K562 (cell line): ENCODE results near the gene IL31RA. TPM values are rescaled to one million over a fixed set of nuclear protein-coding genes. Genes with fewer than 3 reads are reported as not detected.

Experiments
- ATAC-seq: fragments of 200-7000 bp; cut with Tn5 transposase; 3 replicates; pipeline ENCODE4 v1.9.1; 2020; ENCODE audit warnings: moderate library complexity
- BruUV-seq: library from RNA; stranded (reverse); fragments of 400-500 nt; replicated peaks from 2 replicates; lab custom pipeline; 2021; lab: Mats Ljungman, UMichigan
- CTCF ChIA-PET: fragments of 300-600 bp; formaldehyde crosslinking; extraction: SDS; loops from one replicate; lab custom pipeline; 2021; ENCODE audit warnings: low intra/inter-chr PET ratio; lab: Yijun Ruan, JAX
- POLR2A ChIA-PET: fragments of 300-600, 350-650 bp; sonication (Branson Sonifier 250); formaldehyde crosslinking; extraction: SDS; loops from one replicate; lab custom pipeline; 2021; ENCODE audit warnings: antibody characterized with exemption, inconsistent platforms; lab: Yijun Ruan, JAX
- DNase-seq, 4 experiments: peaks; one replicate each; pipeline versions ENCODE4 v3.0.0 to v3.0.0-alpha.2; 2011 to 2018; ENCODE audit warnings: low spot score in 3 of 4, mixed read lengths in 3 of 4; ENCODE audit errors: extremely low read depth in 1 of 4
- FAIRE-seq: peaks from 2 replicates; lab custom pipeline; 2011; peaks lifted over from hg19 to GRCh38; lab: Jason Lieb, UNC
- H2AFZ ChIP-seq: 2 replicates; pipeline ENCODE4 v1.6.0; 2011; ENCODE audit warnings: low read depth, low read length, control low read depth, inconsistent platforms
- H3K27ac ChIP-seq: fragments of 200-600 bp; 3 replicates; pipeline ENCODE4 v1.8.0; 2011; ENCODE audit warnings: low read depth, mild to moderate bottlenecking, control low read depth, inconsistent platforms, low read length, moderate library complexity, mixed read lengths; ENCODE audit errors: extremely low read depth
- H3K27me3 ChIP-seq, 2 experiments: fragments of 300-600 bp in 1 of 2; 2 replicates in 1 of 2; 3 replicates in 1 of 2; pipeline versions ENCODE4 v1.6.0 to v1.8.0; 2011; ENCODE audit warnings: inconsistent platforms in 2 of 2, low read length in 2 of 2, mild to moderate bottlenecking in 1 of 2, mixed read lengths in 1 of 2, moderate library complexity in 1 of 2; ENCODE audit not compliant: control insufficient read depth in 2 of 2, insufficient read depth in 2 of 2
- H3K36me3 ChIP-seq: fragments of 300-600 bp; 3 replicates; pipeline ENCODE4 v1.8.0; 2011; ENCODE audit warnings: mild to moderate bottlenecking, low read length, inconsistent platforms; ENCODE audit not compliant: control insufficient read depth, insufficient read depth
- H3K4me1 ChIP-seq, 2 experiments: fragments of 200-600 bp in 1 of 2; replicated peaks in 1 of 2; 2 replicates in 1 of 2; 3 replicates in 1 of 2; pipeline versions ENCODE4 v1.5.1 to v1.8.0; 2011; ENCODE audit warnings: inconsistent platforms in 2 of 2, low read length in 2 of 2, mild to moderate bottlenecking in 1 of 2, mixed read lengths in 1 of 2, moderate library complexity in 1 of 2; ENCODE audit not compliant: control insufficient read depth in 2 of 2, insufficient read depth in 2 of 2
- H3K4me2 ChIP-seq: 2 replicates; pipeline ENCODE4 v1.6.1; 2011; ENCODE audit warnings: low read length, control low read depth, inconsistent platforms, mixed read lengths; ENCODE audit not compliant: insufficient read depth
- H3K4me3 ChIP-seq: fragments of 200-600 bp; sonication (generic), shearing (Covaris generic); 2 replicates; pipeline ENCODE4 v1.5.1; 2016; ENCODE audit warnings: control low read depth, inconsistent platforms
- H3K79me2 ChIP-seq: fragments of 200-600 bp; 3 replicates; pipeline ENCODE4 v1.8.0; 2011; ENCODE audit warnings: low read length, inconsistent platforms; ENCODE audit not compliant: control insufficient read depth, insufficient read depth
- H3K9ac ChIP-seq, 2 experiments: 2 replicates each; pipeline versions ENCODE4 v1.6.0 to v1.6.1; 2011; ENCODE audit warnings: low read depth in 2 of 2, low read length in 2 of 2, control low read depth in 1 of 2, inconsistent platforms in 1 of 2, mild to moderate bottlenecking in 1 of 2, mixed read lengths in 1 of 2; ENCODE audit not compliant: insufficient read depth in 1 of 2
- H3K9me1 ChIP-seq: one replicate; pipeline ENCODE4 v1.6.0; 2011; ENCODE audit warnings: inconsistent platforms, mild to moderate bottlenecking, low read length, moderate library complexity; ENCODE audit not compliant: control insufficient read depth, insufficient read depth
- H3K9me3 ChIP-seq: replicated peaks from 2 replicates; pipeline ENCODE4 v1.5.1; 2011; ENCODE audit warnings: low read depth, low read length, inconsistent platforms; ENCODE audit not compliant: control insufficient read depth, insufficient read depth
- H4K20me1 ChIP-seq: replicated peaks from 2 replicates; pipeline ENCODE4 v1.6.1; 2011; ENCODE audit warnings: low read length, inconsistent platforms, mixed read lengths; ENCODE audit not compliant: control insufficient read depth, insufficient read depth
- ESRRA ChIP-seq: fragments of 450-650 bp; IDR thresholded peaks from 2 replicates; pipeline ENCODE4 v1.6.1; 2014; ENCODE audit warnings: low read depth, mild to moderate bottlenecking, moderate library complexity, borderline replicate concordance
- GABPA ChIP-seq: fragments of 200-800 bp; sonication (Bioruptor generic); conservative IDR thresholded peaks from 2 replicates; pipeline ENCODE4 v1.6.1; 2016; ENCODE audit warnings: low read depth, missing genetic modification characterization, missing compliant biosample characterization
- HNRNPLL ChIP-seq: fragments of 200-400 bp; formaldehyde crosslinking; IDR thresholded peaks from 2 replicates; pipeline ENCODE4 v1.6.1; 2017; ENCODE audit warnings: low read length, low read depth, mild to moderate bottlenecking; ENCODE audit not compliant: poor library complexity, severe bottlenecking
- LCOR ChIP-seq: sonication (generic); formaldehyde crosslinking; IDR thresholded peaks from 2 replicates; pipeline ENCODE4 v1.8.0; 2022; ENCODE audit warnings: mild to moderate bottlenecking, missing genetic modification reagents
- MYBL2 ChIP-seq, 2 experiments: fragments of 450-650 bp in 1 of 2; sonication (generic) in 1 of 2; formaldehyde crosslinking in 1 of 2; IDR thresholded peaks; 2 replicates each; pipeline versions ENCODE4 v1.6.1 to v1.8.1; 2017 to 2022; ENCODE audit warnings: borderline replicate concordance in 1 of 2, inconsistent platforms in 1 of 2, low read depth in 1 of 2, mild to moderate bottlenecking in 1 of 2, missing genetic modification reagents in 1 of 2, moderate library complexity in 1 of 2
- NFYB ChIP-seq: IDR thresholded peaks from 2 replicates; pipeline ENCODE4 v1.6.1; 2011; ENCODE audit warnings: mild to moderate bottlenecking, moderate library complexity; ENCODE audit not compliant: insufficient read length; ENCODE audit errors: extremely low read depth
- TFAM ChIP-seq: fragments of 250-450 bp; sonication (Bioruptor Pico); conservative IDR thresholded peaks from 2 replicates; pipeline ENCODE4 v1.5.0; 2021; ENCODE audit warnings: mild to moderate bottlenecking, moderate library complexity
- ZNF224 ChIP-seq: sonication (generic); formaldehyde crosslinking; IDR thresholded peaks from 2 replicates; pipeline ENCODE4 v1.8.0; 2022; ENCODE audit warnings: mild to moderate bottlenecking, missing genetic modification reagents
- ZNF274 ChIP-seq: IDR thresholded peaks from 2 replicates; pipeline ENCODE4 v1.6.1; 2011; ENCODE audit warnings: low read depth, mild to moderate bottlenecking, low read length, moderate library complexity, borderline replicate concordance
- WGBS: fragments of 100-300 bp; shearing (Covaris generic); methylation state at CpG from one replicate; pipeline ENCODE4 v1.1.6; 2016; ENCODE audit warnings: low coverage, mixed read lengths; ENCODE audit not compliant: insufficient coverage; ENCODE audit errors: missing lambda C conversion rate; 5-methylcytosine and 5-hydroxymethylcytosine counted together
- in situ Hi-C: fragments of 300-500 bp; cut with MboI; formaldehyde crosslinking; loops from 4 replicates; pipeline ENCODE4 v1.15.0; 2018; ENCODE audit warnings: inconsistent platforms, mixed read lengths
- intact Hi-C: fragments of 100-400 bp; cut with micrococcal nuclease; formaldehyde crosslinking; loops from 2 replicates; pipeline ENCODE4 v1.14.2; 2022
- polyA plus RNA-seq, 8 experiments: library from polyadenylated mRNA; depleted of rRNA in 4 of 8; stranded (reverse) in 5 of 8; unstranded in 3 of 8; fragments of >200 nt; fragmentation: Nextera tagmentation in 2 of 8; fragmentation: Illumina TruSeq in 1 of 8; extraction: Ambion mirVana in 2 of 8; extraction: Trizol in 1 of 8; gene quantifications; 2 replicates each; pipeline versions ENCODE4 v1.2.1 to v1.2.3, GENCODE V29; 2011 to 2014; ENCODE audit warnings: inconsistent platforms in 1 of 8, missing spikeins in 1 of 8
- total RNA-seq, 7 experiments: library from RNA; depleted of rRNA in 6 of 7; stranded (reverse); fragments of >200 nt in 6 of 7; fragmentation: Illumina TruSeq in 2 of 7; extraction: Trizol in 2 of 7; gene quantifications; 2 replicates each; pipeline versions ENCODE4 v1.2.1 to v1.2.3, GENCODE V29; 2011 to 2021; ENCODE audit warnings: low replicate concordance in 1 of 7
- TF ChIP-seq, protein P1 (sequence below): conservative IDR thresholded peaks from 2 replicates; pipeline ENCODE4 v1.6.1; 2011; ENCODE audit warnings: low read depth, mild to moderate bottlenecking, low read length; ENCODE audit not compliant: control insufficient read depth
- TF ChIP-seq, protein P2 (sequence below), 2 experiments: fragments of 450-650 bp in 1 of 2; sonication (generic) in 1 of 2; formaldehyde crosslinking; conservative IDR thresholded peaks; 2 replicates each; pipeline versions ENCODE4 v1.4.0 to v1.8.1; 2020 to 2022; ENCODE audit warnings: mild to moderate bottlenecking in 1 of 2, missing genetic modification reagents in 1 of 2

The IL31RA gene
- total and polyA plus RNA-seq, 9 of the 15 experiments (the other 6 are each of a cell fraction or from before 2014, with no cell fraction given): not detected

DNA sequence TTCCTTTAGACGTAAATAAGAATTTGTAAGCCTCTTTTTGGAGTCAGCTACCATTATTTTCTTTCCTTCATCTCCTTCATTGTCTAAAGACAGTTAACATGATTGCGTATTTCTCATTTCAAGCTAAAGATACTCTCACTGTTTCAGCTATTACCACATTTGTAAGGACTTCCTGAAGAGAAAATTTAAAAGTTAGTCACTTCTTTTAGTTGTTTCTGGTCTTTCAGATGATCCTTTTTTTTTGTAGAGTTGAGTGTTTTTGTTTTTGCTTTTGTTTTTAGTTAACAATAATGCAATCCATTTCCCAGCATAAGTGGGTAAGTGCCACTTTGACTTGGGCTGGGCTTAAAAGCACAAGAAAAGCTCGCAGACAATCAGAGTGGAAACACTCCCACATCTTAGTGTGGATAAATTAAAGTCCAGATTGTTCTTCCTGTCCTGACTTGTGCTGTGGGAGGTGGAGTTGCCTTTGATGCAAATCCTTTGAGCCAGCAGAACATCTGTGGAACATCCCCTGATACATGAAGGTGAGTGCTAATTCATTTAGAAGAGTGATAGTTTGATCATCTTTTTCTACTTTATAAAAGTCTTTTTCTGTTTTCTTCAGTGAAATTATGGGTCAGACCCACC lies 2.0 kb downstream of the IL31RA start:
- FAIRE-seq (no peak), DNase-seq (no peak), ATAC-seq (no peak)
- no peaks in the 10 kb centered on the region for H4K20me1 ChIP-seq
- H3K36me3 ChIP-seq: no peaks in the 10 kb centered on the region
- H3K9ac ChIP-seq: no peak overlapping the region
- no peaks in the 10 kb centered on the region for H3K9me1 ChIP-seq
- ChIA-PET CTCF (no interaction called here), POLR2A (interaction anchor here (0.6 to 1.0 kb wide), 3 partner anchors 73 to 533 kb away, joined by 3 to 5 read pairs (median 3); partner anchors contain the start of gene IL6ST)
- no peak overlapping the region for H2AFZ ChIP-seq
- no peak overlapping the region for H3K27ac ChIP-seq
- in situ Hi-C loops: no loop called here
- H3K9me3 ChIP-seq: no peaks in the 10 kb centered on the region
- no peaks in the 10 kb centered on the region for H3K79me2 ChIP-seq
- WGBS: 0% methylated on average over 3 of the region's 3 CpGs
- no TSS peak for BruUV-seq
- no peaks in the 10 kb centered on the region for H3K4me1 ChIP-seq
- no peak overlapping the region for H3K4me2 ChIP-seq
- intact Hi-C loops: no loop called here
- peaks cover 0 to 7% of the 10 kb centered on the region in 2 experiments; a peak in 2 of 5 replicates for H3K27me3 ChIP-seq
- no peak for TF ChIP-seq NFYB
- no peak for TF ChIP-seq GABPA (tag)
- no peak for TF ChIP-seq ESRRA
- no peak for TF ChIP-seq TFAM (CRISPR knock-in tag)
- TF ChIP-seq, protein P1, sequence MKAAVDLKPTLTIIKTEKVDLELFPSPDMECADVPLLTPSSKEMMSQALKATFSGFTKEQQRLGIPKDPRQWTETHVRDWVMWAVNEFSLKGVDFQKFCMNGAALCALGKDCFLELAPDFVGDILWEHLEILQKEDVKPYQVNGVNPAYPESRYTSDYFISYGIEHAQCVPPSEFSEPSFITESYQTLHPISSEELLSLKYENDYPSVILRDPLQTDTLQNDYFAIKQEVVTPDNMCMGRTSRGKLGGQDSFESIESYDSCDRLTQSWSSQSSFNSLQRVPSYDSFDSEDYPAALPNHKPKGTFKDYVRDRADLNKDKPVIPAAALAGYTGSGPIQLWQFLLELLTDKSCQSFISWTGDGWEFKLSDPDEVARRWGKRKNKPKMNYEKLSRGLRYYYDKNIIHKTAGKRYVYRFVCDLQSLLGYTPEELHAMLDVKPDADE: no peak
- TF ChIP-seq MYBL2 (IDR thresholded peaks at IDR 0.05; ENCODE audit: low read depth): no peak
- TF ChIP-seq MYBL2 (CRISPR knock-in tag; IDR thresholded peaks at IDR 0.05; ENCODE audit: borderline replicate concordance): no peak
- TF ChIP-seq ZNF224 (CRISPR knock-in tag): no peak
- TF ChIP-seq LCOR (CRISPR knock-in tag): no peak
- TF ChIP-seq ZNF274: no peak
- no peak for TF ChIP-seq HNRNPLL
- TF ChIP-seq, protein P2, sequence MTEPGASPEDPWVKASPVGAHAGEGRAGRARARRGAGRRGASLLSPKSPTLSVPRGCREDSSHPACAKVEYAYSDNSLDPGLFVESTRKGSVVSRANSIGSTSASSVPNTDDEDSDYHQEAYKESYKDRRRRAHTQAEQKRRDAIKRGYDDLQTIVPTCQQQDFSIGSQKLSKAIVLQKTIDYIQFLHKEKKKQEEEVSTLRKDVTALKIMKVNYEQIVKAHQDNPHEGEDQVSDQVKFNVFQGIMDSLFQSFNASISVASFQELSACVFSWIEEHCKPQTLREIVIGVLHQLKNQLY (CRISPR knock-in tag; conservative IDR thresholded peaks at IDR 0.05): no peak
- H3K4me3 ChIP-seq: no peak overlapping the region
